Omental fat pad (tissue), 4 donors: Measurements from ENCODE around the gene RTN4. TPM values are rescaled to one million over a fixed set of nuclear protein-coding genes. Genes with fewer than 3 reads are reported as not detected.
"Not testable (repeated sequence)": the region's sequence is repeated elsewhere in the genome, so short reads cannot be mapped to it uniquely, and the experiment has no call there.

Experiments used
- ATAC-seq: fragments of 150-250 bp; one replicate; pipeline ENCODE4 v1.9.1; 2016; ENCODE audit warnings: mild to moderate bottlenecking, moderate library complexity; ENCODE audit not compliant: low FRiP score
- DNase-seq: peaks from one replicate; pipeline ENCODE4 v3.0.0-alpha.2; 2019; ENCODE audit warnings: low spot score
- CTCF ChIP-seq, 3 donors: fragments of 450-650 bp; IDR thresholded peaks; one replicate each; pipeline ENCODE4 v1.5.1; 2016 to 2017; ENCODE audit warnings: antibody characterized with exemption in 3 of 3, mild to moderate bottlenecking in 3 of 3, moderate library complexity in 2 of 3
- total RNA-seq, 4 donors: library from RNA; depleted of rRNA; stranded (reverse); fragments of >200 nt; gene quantifications; one replicate each; pipeline ENCODE4 v1.1.0, GENCODE V29; 2016

RTN4 gene
- total RNA-seq, 4 donors from 2014 or later, result 308 to 566 (median 400) TPM

GRCh38 chr2:55085113-55086040 is 35.1 kb upstream of the RTN4 start:
- no peak for ATAC-seq
- TF ChIP-seq CTCF (IDR thresholded peaks at IDR 0.05), result no peak
- no peak for DNase-seq

- DNase-seq (no peak), ATAC-seq (no peak)
- TF ChIP-seq CTCF (IDR thresholded peaks at IDR 0.05), result no peak
Observed at GRCh38 chr2:55084641-55085040, 34.4 kb upstream of the RTN4 start.

GRCh38 chr2:55080204-55080738 is 30.0 kb upstream of the RTN4 start:
- TF ChIP-seq CTCF (IDR thresholded peaks at IDR 0.05), result no peak
- no peak for ATAC-seq
- DNase-seq, result no peak

GRCh38 chr2:55078956-55079355 is 28.7 kb upstream of the RTN4 start:
- no peak for TF ChIP-seq CTCF (IDR thresholded peaks at IDR 0.05)

GRCh38 chr2:55076721-55077120 is 26.5 kb upstream of the RTN4 start:
- no peak for ATAC-seq
- no peak for TF ChIP-seq CTCF (IDR thresholded peaks at IDR 0.05)
- no peak for DNase-seq

More at GRCh38 chr2:55078956-55079355, 28.7 kb upstream of the RTN4 start:
- no peak for ATAC-seq
- DNase-seq, result no peak

GRCh38 chr2:55076019-55076418 is 25.8 kb upstream of the RTN4 start:
- not testable (repeated sequence) for ATAC-seq, DNase-seq

- TF ChIP-seq CTCF (IDR thresholded peaks at IDR 0.05), result no peak
- DNase-seq, result no peak
- ATAC-seq, result no peak
Observed at GRCh38 chr2:55073000-55073983, 23.0 kb upstream of the RTN4 start.
